CD4-positive, alpha-beta T cell treated with Interleukin-1 beta for 1 hour (primary cell): ENCODE data around the gene TULP1.

ENCODE experiments used
- DNase-seq, 2 donors: peaks; one replicate each; pipeline ENCODE4 v3.0.0-alpha.2; 2020 to 2022

Gene TULP1

DNA sequence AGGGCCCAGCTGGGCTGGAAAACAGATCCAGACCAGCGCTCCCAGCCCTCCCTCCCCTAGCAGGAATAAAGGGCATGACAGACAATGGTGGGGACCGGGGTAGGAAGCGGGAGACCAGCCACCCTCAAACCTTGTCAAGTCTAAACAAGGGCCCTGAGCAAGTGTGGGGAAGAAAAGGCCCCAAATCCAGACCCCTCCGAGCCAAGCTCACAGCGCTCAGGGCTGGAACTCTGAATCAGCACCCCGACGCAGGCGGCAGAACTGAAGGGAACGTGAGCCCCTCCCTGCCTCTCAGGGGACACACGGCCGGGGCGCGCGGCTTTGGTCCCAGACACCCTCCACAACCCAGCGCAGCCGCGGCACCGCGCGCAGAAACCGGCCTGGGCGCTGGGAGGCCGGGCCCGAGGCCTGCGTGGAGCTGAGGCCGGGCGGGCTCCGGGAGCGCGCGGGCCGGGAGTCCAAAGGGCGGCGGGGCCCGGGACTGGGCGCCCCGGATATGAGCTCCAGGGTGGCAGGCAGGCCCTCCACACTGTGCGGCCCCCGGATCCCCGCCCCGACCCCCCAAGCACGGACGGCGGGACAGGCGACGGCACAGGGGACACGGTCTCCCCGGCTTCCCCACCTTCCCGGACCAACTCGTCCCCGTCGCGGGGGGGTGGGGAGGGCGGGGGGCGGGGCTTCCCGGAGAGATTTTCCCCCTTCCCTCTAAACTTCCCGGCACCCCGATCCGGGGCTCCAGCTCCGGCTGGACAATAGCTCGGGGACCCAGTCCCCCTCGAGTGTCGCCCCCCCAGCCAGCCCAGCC is 16.5 kb downstream of the TULP1 start:
- DNase-seq, result no peak

DNA sequence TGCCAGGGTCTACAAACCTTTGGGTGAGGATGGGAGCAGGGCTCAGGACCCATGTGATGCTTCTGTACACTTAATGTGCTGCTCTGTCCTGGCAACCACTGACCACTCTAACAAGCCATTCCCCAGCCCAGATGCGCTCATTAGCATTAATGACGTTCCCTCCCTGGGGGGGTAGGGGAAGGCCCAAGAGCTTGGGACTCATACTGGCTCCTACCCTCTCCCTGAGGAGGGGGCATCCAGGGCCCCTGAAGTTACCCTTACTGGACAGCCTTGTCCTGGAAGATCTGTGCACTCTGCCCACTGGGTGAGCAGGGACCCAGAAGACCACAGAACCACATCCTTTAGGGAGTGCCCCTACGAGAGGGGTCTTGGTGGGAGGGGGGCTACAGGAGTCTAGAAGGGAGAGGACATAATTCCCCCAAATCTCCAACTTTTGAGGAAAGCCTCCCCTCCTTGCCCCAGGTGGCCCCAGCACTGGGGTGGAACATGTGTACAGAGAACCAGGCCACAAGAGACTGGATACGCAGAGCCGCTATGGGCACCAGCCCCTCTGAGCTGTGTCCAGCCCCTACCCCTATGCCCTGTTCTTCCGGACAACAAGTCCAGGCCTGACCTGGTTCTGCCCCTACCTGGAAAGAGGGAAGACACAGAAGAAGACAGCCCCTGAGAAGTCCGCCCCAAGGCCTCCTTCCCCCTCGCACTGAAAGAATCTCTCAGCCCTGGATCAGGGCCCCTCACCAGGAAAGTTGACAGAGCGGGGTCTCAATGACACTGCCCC is 17.2 kb downstream of the TULP1 start:
- no peak for DNase-seq

DNA sequence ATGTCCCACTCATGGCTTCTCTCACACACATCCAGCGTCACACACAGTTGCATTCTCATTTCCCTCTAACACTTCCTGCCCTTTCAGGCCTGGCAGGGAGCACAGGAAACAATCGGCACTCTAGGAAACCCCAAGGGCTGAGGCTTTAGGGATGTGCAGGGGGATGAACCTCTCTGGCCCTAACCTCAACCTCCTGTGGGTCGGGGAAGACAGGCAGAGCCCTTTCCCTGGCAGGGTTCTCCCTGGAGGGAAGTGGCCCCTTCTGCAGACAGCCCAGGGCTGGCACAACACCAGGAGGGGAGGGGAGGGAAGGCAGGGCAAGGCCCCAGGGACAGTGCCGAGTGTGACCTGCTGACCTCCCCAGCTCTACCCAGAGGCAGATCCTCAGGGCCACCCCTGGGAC is 18.5 kb downstream of the TULP1 start:
- DNase-seq, result peak in 1 of 2 donors; percentile 21

DNA sequence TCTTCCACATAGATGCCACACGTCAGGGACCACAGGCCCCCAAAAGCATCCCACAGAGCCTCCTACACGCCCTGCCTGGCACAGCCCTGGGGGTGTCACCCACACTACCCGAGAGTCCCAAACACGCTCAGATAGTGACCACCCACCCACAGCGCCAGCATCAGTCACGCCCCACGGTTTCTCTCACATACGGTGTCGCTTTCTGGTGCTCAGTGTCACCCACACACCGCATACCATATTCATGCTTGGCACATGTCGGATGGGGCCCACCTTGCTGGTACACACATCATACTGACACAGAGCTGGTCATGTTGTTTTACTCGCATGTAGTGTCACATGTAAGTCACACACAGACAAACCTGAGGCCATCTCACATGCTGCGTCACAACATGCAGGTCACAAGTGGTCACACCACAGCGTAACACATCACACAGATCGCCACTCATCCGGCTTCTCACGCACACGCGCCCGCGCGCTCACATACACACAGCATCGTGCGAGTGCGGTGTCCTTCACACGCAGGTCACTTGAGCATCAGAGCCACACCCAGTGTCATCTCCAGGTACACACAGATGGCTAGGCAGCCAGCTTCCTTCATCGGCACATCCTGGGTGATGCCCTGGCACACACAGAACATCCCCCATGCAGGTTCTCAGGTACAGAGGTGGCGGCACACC is 19.3 kb downstream of the TULP1 start:
- no peak for DNase-seq

DNA sequence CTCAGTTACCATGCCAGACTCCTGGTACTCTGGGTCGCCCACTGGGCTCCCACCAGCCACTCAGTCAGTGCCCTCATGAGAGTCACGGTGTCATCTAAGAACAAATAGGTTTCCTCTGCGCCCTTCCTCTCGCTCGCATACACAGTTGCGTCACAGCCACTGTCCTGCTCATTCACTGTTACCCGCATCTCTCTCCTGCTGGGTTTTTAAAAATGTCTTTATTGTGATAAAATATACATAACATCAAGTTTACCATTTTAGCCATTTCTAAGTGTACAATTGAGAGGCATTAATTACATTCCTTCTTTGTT is 19.8 kb downstream of the TULP1 start:
- DNase-seq, result no peak

DNA sequence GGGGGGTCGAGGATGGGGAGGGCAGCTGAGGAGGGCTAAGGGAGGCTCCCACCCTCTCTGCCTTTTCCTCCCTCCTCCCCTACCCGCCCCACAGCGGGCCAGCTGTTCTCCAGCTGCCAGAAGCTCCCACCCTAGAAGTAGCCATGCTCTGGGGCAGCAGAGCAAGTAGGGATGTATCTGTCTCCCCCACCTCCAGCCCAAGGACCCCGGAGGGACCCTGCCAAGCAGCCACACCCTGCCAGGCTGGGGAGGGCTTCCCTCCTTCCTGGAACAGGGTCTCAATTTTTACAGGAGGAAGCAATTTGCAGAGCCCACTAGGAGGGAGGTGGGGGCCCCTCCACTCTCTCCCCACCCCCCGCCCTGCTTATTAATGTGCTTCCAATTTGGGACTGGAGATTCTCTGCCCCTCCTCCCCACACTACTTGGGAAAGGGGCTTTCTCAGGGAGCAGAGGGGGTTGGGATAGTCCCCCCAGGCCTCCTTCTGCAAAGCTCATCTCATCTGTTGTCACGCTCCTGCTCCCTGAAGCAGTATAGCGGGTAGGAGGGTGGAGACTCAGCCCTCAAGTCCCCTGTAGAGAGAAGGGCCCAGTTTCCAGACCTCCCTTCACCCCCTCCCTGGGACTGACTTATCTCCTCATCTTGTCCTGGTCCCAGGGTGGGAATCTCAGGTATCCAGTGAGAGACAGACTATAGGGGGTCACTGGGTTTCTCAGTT is 20.3 kb downstream of the TULP1 start:
- DNase-seq, result no peak

DNA sequence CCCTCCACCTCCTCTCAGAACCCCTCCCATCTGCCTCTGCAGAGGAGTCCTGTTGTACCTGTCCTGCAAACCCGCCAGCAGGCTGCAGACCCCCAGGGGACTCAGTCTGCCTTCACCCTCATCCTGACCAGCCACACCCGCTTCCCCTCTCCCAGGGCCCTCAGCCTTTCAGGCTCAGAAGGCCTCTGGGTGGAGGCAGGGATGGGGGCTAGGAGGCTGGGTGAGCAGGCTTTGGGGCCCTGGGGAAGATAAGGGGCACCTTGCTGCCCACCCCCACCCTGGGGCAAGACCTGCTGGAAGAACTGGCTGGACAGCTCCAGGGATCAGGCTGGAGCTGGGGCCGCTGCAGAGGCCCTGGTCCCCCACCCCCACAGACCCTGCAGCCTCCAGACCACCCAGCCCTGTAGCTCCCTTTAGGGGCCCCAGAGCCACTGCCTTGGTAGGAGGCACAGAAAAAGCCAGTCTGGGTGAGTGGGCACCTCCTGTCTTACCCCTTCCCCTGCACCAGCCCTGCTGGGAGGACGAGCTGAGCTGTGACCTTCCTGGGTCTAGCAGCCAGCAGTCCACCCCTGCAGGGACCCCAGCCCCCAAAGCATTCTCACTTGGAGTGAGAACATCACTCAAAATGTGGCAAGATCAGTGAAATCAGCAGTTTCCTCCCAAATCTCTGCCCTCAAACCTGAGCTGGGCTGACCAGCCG is 21.0 kb downstream of the TULP1 start:
- no peak for DNase-seq

DNA sequence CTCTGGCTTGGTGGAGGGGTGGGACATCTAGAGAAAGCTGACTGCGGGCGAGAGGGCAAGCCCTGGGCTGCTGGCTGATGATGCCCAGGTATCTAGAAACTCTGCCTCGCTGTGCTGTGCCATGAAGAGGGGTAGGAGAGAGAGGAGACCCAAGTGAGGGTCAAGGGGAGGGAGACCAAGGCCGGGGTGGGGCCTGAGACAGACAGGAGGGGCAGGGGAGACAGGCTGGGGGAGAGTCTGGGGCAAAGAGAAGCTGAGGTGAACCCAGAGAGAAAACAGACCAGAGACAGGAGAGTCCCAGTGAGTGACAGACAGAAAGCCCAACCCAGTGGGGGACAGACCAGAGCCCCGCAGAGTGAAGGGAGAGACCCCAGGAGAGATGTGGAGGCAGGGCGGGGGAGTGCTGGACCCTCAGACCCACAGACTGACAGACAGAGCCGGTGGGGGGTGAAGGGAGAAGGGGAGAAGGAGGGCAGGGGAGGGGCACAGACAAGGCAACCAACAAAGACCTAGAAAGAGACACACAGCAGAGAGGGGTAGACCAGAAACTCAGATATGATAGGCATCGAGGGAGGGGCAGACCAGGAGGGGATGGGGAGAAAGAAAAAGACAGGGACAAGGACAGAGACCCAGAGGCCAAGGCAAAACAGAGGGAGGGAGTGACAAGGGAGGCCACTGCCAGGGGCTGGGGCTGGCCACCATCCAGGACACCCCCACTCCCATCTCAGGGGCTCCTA is 21.7 kb downstream of the TULP1 start:
- DNase-seq, result no peak

DNA sequence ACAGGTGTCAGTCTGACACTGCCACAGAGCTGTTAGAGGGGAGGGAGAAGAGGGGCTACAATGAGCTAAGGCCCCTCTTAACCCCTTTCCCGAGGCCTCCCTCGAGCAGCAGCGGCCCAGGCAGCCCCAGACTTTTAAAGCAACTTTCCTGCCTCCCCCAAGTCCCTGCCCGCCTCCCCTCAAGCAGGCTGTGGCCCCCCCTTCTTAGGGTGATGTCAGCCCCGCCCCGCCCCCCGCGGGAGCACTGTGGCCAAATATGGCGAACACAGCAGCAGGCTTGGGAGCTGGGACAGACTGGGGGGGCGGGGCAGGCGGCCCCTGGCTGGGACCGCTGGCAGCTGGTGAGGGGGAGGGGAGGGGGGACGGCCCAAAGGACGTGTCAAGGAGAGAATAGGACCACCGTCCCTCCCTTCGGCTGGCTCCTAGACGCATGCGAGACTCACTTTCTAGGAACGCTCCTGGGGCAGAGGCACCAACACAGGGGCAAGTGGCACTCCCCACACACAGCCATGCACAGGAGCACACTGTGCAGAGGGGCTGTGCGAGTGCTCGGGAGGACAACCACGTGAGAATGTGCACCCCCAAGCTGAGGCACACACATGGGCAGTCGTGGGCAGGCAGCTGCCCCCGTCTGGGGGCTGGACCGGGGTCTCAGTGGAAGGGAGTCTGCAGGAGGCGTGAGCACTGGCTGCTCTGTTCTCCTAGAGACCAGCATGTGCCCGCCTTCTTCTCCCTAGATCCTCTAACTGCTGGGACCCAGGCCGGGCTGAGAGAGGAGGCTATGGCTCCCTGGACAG is 22.5 kb downstream of the TULP1 start:
- no peak for DNase-seq

DNA sequence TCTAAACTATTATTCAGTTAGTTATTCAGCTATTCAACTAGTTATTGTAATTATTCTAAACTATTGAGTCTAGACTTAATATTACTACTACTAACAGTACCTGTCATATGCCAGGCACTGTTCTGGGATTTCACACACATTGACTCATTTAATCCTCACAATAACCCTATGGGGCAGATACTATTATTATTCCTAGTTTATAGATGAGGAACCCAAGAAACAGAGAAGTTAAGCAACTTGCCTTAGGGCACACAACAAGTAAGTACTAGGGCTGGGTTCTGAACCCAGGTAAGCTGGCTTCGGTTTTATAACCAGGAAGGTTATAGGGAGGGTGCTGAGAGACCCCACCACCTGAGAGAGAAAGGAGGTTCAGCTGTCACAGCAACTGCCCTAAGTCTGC is 23.6 kb downstream of the TULP1 start:
- no peak for DNase-seq

DNA sequence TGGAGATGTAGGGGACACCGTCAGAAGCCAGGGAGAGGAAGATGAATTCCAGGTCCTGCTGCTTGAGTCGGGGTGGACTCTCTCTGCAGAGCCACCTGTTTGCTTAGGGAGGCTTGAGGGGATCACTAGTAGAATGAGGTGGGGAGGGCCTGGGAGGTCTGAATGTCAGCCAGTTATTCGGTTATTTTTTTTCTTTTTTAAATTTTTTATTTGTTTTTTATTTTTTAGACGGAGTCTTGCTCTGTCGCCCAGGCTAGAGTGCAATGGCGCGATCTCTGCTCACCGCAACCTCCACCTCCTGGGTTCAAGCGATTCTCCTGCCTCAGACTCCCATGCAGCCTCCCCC is 24.2 kb downstream of the TULP1 start:
- DNase-seq, result no peak

DNA sequence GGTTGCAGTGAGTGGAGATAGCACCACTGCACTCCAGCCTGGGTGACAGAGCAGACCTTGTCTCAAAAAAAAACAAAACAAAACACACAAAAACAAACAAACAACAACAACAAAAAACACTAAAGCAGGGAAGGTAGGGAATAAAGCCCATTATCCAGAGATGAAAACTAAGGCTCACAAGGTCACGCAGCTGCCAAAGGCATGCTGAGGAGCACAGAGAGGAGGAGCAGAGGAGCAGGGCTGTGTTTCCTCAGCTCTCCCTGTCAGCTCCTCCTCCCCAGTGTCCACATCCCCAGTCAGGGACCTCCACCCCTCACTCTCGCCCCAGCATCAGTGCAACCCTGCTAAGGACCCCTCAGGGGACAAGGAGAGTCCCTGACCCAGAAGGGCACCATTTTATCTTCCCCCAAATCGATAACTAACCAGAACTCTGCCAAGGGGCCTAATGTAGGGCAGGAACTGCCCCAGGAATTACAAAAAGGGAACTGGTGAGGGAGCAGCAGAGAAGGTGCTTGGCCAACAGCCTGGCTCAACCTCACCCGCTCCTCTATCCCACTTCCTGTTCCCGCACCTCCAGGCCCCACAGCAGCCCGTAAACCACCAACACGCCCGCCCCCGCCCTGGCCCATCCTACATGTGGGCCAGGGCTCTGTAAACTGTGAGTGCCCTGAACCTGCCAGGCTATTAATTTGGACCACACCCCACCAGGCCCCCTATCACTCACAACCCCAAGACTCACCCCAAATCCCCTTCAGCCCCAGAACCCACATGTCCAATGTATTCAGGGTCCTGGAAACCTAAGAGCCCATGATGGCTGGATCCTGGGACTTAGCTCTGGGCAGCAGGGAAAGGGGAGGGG is 24.8 kb downstream of the TULP1 start:
- no peak for DNase-seq

DNA sequence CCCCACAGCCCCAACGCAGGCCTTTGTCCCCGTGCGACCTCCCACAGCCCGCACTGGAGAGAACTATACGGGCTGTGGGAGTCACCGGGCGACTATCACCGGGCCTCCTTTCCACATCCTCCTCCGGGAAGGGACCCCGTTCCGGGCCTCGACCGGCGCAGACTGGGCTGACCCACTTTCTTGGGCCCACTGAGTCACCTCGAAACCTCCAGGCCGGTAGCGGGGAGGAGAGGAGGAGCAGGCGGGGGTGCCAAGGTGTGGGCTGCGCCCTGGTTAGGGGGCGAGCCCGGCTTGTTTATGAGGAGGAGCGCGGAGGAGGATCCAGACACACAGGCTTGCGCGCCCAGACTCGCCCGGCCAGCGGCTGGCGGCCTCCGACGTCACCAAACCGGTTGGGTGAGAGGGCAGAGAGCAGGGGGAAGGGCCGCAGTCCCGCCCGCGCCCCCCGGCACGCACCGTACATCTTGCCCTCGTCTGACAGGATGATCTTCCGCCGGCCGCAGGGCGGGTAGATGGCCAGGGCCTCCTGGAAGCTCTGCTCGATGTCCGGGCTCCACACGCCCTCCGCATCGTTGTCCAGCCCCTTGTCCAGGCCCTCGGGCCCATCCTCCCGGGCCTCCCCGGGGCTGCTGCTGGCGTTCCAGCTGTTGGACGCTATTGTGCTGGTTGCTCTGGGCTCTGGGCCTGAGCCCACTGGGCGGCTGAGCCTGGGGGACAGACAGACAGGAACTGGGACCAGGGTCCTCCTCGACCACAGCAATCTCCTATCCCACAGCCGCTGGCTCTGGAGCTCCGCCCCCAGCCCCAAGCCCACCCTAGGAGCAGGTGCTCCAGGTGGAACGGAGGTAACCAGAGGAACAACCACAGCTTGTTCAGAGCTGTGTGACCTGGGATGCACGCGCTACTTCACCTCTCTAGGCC is 26.4 kb downstream of the TULP1 start:
- DNase-seq, result no peak

DNA sequence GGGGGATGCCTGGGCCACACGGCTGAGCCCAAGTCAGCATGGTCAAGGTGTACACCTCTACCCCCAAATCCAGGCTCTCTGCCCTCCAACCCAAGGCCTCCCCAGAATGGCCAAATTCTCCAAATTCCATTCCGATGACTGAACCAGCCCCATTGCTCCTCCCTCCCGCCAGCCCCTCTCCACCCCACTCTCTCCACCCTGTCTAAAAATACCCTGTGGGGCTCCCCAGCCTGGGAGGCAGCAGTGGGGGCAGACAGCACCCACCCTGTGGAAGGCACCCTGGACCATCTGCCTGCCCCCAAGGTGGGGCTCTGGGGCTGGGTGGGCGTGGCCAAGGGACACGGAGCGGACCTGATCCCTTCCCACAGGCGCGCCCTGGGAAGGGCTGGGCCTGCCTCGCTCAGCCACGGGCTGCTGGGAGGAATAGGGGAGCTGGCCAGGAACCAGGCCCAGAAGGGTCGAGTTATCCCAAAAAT is 27.3 kb downstream of the TULP1 start:
- no peak for DNase-seq

DNA sequence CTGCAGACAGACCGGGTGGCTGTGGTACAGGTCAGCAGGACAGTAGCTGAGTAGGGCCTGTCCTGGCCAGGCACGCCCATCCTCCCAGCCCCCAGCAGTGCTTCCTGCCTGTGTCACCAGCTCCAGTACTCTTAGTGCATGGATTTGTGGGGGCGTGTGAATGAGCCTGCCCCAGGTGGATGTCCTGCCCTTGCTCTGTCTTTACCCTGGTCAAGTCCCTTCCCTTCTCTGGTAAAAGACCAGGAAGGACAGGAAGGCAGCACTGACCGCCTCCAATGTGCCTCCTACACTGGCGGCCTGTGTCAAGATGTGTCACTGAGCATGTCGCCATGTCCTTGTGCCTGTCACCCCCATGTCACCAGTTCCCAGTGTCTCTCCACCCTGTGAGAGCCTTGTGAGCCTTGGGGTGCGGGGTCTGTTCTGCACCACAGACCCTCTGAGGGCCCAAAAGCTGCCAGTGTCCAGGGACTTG is 27.7 kb downstream of the TULP1 start:
- no peak for DNase-seq

DNA sequence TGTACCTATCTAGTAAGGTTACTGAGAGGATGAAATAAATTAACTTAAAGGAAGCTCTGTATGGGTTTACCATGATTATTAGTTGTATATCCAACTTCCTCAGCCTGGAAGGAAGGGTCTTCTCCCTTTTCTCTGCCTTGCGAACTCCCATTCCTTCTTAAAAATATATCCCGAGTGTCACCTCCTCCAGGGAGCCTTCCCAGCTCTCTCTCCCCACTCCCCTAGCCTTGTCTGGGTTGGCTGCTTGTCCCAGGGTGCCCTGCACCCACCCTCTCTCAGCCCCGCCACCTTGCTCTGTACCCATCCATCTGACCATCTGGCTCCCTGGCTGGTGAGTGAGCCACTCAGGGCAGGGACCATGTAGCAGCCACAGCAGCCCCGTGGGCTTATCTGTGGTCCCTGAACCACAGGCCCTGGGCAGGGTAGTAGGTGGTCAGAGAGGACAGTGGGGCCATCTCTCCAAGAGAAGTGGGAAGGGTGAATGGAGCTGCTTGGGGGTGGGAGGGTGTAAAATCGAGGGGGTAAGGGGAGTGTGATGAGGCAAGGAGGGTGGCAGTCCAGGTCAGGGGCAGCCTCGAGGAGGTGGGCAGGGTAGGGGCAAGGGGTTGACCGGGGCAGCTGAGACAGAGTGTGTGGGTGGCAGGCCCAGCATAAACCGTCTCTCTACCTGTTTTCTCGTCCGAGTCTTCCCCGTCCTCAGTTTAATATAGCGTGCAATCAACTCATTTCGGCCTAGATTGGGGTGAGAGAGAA is 28.6 kb downstream of the TULP1 start:
- DNase-seq, result no peak

DNA sequence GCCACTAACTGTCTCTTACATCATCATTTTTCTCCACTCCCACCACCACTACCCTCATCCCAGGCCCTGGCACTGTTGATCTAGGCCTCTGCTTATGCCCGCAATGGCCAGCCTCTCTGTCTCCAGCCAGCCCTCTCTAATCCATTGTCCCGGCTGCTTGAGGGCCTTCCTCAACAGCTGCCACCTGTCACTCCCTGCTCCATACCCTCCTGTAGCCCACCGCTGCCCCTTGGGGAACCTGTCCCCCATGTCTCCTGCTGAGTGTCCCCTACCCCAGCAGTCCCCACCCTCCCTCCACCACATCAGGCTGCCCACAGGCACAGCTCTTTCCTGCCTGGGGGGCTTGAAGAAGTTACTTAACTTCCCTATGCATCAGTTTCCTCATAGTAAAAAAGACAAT is 29.2 kb downstream of the TULP1 start:
- DNase-seq, result no peak

DNA sequence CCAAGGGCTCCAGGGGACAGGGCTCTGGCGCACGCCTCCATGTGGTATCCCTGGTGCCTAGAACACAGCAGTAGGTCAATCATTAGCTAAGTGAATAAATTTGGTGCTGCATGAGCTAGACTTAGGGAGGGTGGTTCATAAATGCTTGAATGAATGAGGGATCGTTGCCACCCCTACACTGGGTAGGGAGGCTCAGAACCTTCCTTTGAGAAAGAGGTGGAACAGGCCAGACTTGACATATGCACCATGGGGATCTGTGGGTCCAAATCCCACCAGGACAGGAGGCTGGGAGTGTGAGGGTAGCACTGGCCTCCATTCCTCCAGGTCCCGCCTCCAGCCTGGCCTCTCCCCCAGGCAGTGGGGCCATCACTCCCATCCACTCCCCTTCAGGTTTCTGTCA is 29.6 kb downstream of the TULP1 start:
- DNase-seq, result no peak
